GDM1 (cell line): ENCODE measurements around the gene PCYT2.

Experiments used
- DNase-seq: peaks from one replicate; lab custom pipeline; 2025; lab: John Stamatoyannopoulos, UW

Gene PCYT2

GRCh38 chr17:81869221-81870130 is 41.7 kb downstream of the PCYT2 start:
- no peak for DNase-seq

GRCh38 chr17:81868674-81869220 is 42.5 kb downstream of the PCYT2 start:
- no peak for DNase-seq

GRCh38 chr17:81867991-81868673 is 43.1 kb downstream of the PCYT2 start:
- DNase-seq, result no peak

- no peak for DNase-seq
These were observed 43.8 kb downstream of the PCYT2 start for GRCh38 chr17:81867170-81867990.

- no peak for DNase-seq
These were observed 44.6 kb downstream of the PCYT2 start for GRCh38 chr17:81866440-81867169.

GRCh38 chr17:81865733-81866439 is 45.3 kb downstream of the PCYT2 start:
- no peak for DNase-seq

- DNase-seq, result no peak
These were observed 45.9 kb downstream of the PCYT2 start for GRCh38 chr17:81865358-81865732.

- no peak for DNase-seq
These were observed 47.1 kb downstream of the PCYT2 start for GRCh38 chr17:81863833-81864768.

GRCh38 chr17:81863123-81863675 is 48.0 kb downstream of the PCYT2 start:
- DNase-seq, result no peak

- peak; percentile 100 for DNase-seq
These were observed 50.2 kb downstream of the PCYT2 start for GRCh38 chr17:81860756-81861568.

- no peak for DNase-seq
These were observed 51.1 kb downstream of the PCYT2 start, which contains the start of gene P4HB for GRCh38 chr17:81859906-81860755. Gene P4HB (minus strand): TSS chr17:81860535. CDS start chr17:81860471, 64 bp downstream.

- no peak for DNase-seq
These were observed 52.0 kb downstream of the PCYT2 start for GRCh38 chr17:81858967-81859905.

GRCh38 chr17:81858170-81858966 is 52.8 kb downstream of the PCYT2 start:
- no peak for DNase-seq

- DNase-seq, result no peak
These were observed 56.0 kb downstream of the PCYT2 start for GRCh38 chr17:81854974-81855774.

GRCh38 chr17:81852237-81852636 is 59.0 kb downstream of the PCYT2 start:
- DNase-seq, result no peak
